ENCODE data around the gene RDH16.
"Not testable (repeated sequence)": the region's sequence is repeated elsewhere in the genome, so short reads cannot be mapped to it uniquely, and the experiment has no call there.

RDH16 gene

DNA sequence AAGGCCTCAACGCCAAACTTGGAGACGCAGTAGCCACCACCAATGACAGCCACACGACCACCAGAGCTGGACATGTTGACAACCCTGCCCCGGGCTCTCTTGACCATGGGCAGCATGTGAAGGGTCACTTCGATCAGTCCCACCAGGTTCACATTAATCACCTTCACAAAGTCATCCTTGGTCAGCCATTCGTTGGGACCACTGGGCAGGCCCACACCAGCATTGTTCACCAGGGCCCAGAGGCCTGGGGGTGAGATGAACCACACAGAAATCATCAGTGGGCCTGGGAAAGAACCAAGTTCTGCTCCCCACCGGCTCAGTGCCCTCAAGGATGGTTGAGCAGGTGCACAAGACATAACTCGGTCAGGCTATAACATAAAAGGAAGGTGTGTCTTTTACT is 27.2 kb downstream of the RDH16 start:
- no peak overlapping the region for H3K4me3 ChIP-seq (ENCODE audit: low read length)
- TF ChIP-seq ZNF274 (IDR thresholded peaks at IDR 0.05; ENCODE audit: low read depth, low read length): no peak

DNA sequence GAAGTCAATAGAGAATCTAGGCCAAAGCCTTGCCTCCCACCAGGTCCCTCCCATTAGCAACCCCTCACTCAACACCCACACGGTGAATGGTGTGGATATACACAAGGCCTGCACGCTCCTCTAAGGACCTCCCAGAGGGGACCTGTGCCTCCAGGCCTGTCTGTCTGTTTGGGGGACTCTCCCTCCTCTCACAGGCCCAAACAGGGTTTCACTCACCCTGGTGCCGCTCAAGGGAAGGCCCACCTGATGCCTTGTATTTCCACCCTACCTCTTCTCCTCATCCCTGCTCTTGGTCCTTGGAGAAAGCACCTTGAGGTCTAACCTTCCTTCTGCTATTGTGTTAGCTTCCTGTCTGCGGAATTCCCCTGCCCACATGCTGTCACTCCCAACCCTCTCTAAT is 27.6 kb downstream of the RDH16 start:
- H3K4me3 ChIP-seq (ENCODE audit: low read length): no peak overlapping the region
- no peak for TF ChIP-seq ZNF274 (IDR thresholded peaks at IDR 0.05; ENCODE audit: low read depth, low read length)

DNA sequence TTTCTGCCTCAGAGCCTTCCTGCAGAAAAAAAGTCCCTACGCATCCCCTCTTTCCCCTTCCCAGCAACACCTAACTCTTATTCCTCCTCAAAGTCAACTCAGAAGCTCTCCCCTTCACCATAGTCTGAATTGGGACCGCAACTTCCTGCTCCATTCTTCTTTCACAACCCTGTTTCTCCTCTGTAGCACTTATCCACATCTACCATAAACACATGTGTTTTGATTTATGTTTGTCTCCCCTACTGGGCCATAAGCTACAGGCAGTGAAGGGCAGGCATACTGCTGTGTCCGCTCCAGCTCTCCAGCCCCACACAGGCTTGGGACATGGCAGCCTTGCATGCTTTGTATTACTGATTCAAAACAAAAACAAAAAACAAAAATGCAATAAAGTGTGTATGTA is 29.1 kb downstream of the RDH16 start:
- TF ChIP-seq ZNF274 (IDR thresholded peaks at IDR 0.05; ENCODE audit: low read depth, low read length): no peak
- no peak overlapping the region for H3K4me3 ChIP-seq (ENCODE audit: low read length)

DNA sequence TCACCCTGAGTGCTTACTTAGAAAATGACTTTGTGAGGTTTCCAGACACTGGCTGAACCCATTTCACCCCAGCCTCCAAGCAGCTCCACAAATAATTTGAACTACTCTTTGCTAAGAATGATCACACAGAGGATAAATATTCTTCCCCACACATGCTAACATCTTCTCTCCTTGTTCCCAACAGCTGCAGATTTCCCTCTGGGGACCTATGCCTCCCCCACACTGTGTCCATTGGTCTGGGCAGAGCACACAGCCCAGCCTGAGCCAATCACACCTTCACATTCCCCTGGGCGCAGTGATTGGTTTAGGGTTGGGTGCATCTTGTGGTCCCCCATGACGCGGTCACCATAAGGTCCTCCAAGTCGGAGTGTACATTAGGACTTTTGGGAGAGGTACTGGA is 30.1 kb downstream of the RDH16 start:
- TF ChIP-seq ZNF274 (IDR thresholded peaks at IDR 0.05; ENCODE audit: low read depth, low read length): no peak

DNA sequence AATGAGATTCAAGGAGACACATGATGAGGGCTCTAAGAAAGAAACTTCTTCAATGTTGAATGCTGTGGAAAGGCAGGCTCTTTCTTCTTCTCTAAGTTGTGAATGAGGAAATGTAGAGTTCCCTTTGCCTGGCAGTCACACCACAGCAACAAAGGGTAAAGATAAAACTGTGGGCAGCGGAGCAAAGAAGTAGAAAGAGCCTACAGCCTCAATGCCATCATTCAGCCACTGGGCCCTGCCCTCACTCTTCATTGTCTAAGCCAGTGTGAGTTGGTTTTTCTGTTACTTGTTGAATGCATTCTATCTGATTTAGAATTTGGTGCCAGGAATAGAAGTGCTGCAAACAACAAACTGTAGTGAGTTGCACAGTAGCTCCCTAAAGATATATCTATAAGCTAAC is 35.4 kb downstream of the RDH16 start:
- TF ChIP-seq ZNF274 (IDR thresholded peaks at IDR 0.05; ENCODE audit: low read depth, low read length): no peak
- H3K4me3 ChIP-seq (ENCODE audit: low read length): no peak overlapping the region

More for the DNA sequence above, 30.1 kb downstream of the RDH16 start:
- H3K4me3 ChIP-seq (ENCODE audit: low read length): no peak overlapping the region

DNA sequence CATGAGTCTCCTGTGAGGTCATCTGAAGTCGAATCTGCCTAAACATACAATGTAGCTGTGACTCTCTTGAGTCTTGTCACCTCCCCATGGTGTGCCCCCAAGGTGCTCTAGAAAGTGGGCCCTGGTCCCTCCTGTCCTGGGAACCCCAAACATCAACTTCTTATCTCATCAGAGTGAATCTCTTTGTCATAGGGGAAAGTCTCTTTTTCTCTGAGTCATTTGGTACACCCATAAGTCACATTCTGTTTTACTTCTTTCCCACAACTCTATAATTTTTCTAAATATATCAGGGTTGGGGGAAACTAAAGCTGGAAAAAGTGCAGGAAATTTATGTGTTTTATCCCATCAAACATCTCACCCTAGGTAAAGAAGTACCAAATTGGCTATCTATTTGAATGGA is 36.1 kb downstream of the RDH16 start:
- no peak overlapping the region for H3K4me3 ChIP-seq (ENCODE audit: low read length)
- no peak for TF ChIP-seq ZNF274 (IDR thresholded peaks at IDR 0.05; ENCODE audit: low read depth, low read length)

DNA sequence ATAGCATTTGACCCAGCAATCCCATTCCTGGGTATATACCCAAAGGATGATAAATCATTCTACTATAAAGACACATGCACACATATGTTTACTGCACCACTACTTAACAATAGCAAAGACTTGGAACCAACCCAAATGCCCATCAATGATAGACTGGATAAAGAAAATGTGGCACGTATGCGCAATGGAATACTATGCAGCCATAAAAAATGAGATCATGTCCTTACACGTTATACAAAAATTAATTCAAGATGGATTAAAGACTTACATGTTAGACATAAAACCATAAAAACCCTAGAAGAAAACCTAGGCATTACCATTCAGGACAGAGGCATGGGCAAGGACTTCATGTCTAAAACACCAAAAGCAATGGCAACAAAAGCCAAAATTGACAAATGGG is 39.3 kb downstream of the RDH16 start:
- not testable (repeated sequence) for H3K4me3 ChIP-seq (ENCODE audit: low read length)

DNA sequence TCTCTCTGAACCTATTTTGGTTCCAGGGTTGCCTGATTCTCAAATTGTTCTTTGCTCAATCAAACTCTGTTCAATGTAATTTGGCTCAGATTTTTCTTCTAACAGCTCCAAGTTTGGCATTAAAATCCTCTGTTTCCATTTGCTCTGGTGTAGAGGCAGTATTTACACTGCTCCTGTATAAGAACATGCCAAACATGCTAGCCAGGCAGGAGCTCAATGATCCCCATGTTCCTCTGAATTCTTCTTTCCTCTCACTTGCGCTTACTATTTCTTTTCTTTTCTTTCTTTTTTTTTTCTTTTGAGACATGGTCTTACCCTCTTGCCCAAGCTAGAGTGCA is 40.4 kb downstream of the RDH16 start:
- H3K4me3 ChIP-seq (ENCODE audit: low read length): no peak overlapping the region
- no peak for TF ChIP-seq ZNF274 (IDR thresholded peaks at IDR 0.05; ENCODE audit: low read depth, low read length)

DNA sequence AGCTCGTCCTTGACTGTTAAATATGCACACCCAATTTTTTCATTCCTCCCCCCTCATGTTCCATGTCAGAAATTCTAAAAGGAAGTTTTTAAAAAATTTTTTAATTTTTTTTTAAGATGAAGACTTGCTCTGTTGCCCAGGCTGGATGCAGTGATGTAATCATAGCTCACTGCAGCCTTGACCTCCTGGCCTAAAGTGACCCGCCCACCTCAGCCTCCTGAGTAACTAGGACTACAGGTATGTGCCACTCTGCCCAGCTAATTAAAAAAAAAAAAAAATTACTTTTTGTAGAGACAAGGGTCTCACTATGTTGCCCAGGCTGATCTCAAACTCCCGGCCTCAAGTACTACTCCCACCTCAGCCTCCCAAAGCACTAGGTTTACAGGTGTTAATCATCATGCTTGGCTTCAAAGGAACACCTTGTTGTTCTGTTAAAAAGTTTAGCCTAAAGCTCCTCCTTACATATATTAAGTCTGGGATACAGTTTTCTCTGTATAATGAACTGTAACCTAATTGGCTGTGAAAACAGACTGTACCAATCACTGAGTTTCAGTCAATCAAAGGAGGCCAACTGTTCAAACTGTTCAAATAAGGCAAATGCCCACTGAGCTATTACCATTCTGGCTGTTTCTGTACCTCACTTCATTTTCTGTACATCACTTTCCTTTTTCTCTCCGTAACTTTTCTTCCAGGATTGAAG is 41.0 kb downstream of the RDH16 start:
- no peak for TF ChIP-seq ZNF274 (IDR thresholded peaks at IDR 0.05; ENCODE audit: low read depth, low read length)

DNA sequence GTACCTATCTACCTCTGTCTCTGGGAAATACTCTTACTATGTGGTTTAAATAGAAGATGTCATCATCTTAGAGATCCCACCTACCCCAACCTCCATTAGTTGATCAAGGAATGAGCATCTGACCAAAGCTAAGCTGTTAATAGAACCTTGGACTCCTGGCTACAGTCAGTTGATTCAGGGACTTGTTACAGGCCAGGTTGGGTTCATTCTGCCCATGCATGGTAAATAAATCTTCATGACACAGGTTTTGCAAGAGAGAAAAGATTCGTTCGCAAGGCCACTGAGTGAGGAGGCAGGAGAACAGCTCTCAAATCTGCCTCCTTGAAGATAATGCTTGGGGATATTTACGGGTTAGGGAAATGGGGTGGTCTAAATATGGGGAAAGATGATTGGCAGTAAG is 42.7 kb downstream of the RDH16 start:
- H3K4me3 ChIP-seq (ENCODE audit: low read length): no peak overlapping the region
- TF ChIP-seq ZNF274 (IDR thresholded peaks at IDR 0.05; ENCODE audit: low read depth, low read length): no peak

More for the DNA sequence above, 41.0 kb downstream of the RDH16 start:
- no peak overlapping the region for H3K4me3 ChIP-seq (ENCODE audit: low read length)

DNA sequence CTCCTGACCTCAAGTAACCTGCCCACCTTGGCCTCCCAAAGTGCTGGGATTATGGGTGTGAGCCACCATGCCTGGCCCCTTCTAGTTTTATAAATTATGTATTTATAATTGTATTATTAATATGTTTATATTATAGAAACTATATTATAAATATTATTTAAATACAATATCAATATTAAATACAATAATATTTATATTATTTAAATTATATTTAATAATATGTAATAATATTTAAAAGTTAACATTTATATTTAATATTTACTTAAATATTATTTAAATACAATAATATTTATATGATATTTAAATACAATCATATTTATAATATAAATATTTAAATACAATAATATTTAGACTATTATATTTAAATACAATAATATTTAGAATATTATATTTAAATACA is 43.2 kb downstream of the RDH16 start:
- TF ChIP-seq ZNF274 (IDR thresholded peaks at IDR 0.05; ENCODE audit: low read depth, low read length): no peak

DNA sequence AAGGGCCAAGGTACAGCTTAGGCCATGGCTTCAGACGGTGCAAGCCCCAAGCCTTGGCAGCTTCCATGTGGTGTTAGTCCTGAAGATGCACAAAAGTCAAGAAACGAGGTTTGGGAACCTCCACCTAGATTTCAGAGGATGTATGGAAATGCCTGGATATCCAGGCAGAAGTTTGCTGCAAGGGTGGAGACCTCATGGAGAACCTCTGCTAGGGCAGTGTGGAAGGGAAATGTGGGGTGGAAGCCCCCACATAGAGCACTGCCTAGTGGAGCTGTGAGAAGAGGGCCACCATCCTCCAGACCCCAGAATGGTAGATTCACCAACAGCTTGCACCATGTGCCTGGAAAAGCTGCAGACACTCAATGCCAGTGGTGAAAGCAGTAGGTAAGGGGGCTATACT is 48.0 kb downstream of the RDH16 start:
- not testable (repeated sequence) for H3K4me3 ChIP-seq (ENCODE audit: low read length)

More for the DNA sequence above, 43.2 kb downstream of the RDH16 start:
- no peak overlapping the region for H3K4me3 ChIP-seq (ENCODE audit: low read length)

DNA sequence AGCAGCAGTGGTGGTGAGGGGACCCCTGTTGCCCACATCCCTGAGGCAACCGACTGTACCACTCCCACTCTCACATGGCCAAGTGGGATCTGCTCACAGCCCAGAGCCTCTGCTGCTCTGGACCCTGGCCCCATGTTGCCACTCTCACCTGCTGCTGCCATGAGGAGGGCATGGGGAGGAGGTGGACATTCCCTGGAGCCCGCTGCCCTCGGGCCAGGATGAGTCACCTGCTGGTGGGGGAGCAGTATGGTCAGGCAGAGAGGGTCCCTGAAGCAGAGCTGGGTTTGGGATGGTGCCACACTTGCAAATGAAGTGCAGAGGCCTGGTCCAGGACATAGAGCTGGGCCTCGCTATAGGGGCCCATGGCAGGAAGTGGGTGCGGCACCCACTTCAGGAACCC is 49.3 kb downstream of the RDH16 start:
- no peak for TF ChIP-seq ZNF274 (IDR thresholded peaks at IDR 0.05; ENCODE audit: low read depth, low read length)

DNA sequence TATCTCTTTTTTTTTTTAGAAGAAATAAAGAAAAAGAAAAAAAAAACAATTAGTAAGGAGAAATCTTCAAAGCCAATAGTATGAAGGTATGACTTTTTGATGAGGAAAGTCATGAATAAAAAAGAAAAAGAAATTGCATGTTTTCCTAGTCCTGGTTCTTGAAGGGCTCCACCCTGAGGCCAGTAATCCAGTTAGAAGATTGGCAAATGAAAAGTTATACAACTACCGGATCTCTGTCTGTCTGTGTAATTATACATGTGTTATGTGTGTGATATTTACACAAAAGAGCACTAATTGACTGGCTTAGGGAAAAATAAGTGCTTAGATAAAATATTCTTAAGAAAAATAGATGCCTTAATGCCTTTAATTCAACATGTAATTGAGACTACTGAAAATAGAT is 51.6 kb downstream of the RDH16 start:
- H3K4me3 ChIP-seq (ENCODE audit: low read length): no peak overlapping the region
- TF ChIP-seq ZNF274 (IDR thresholded peaks at IDR 0.05; ENCODE audit: low read depth, low read length): no peak

More for the DNA sequence above, 49.3 kb downstream of the RDH16 start:
- no peak overlapping the region for H3K4me3 ChIP-seq (ENCODE audit: low read length)

DNA sequence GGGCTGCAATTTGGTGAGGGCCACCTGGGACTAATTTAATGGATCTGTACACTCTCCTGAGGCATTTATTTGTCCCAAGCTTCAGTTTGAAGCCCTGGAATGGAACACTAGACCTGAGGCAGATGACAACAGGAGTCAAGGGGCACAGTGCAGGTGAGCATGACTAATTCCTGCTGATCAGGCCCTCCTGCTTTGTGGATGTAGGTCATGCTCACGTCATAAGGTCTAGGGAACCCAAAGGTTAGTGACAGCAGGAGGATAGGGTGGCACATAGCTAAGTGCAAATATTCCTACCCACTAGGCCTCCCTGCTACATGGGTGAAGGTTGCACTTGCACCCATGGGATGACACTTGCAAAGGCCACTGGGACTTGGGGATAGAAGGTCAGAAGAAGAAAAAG is 54.0 kb downstream of the RDH16 start:
- H3K4me3 ChIP-seq (ENCODE audit: low read length): no peak overlapping the region
- no peak for TF ChIP-seq ZNF274 (IDR thresholded peaks at IDR 0.05; ENCODE audit: low read depth, low read length)
